Endothelial cell of umbilical vein (primary cell): Measurements from ENCODE around the gene KDM4B. TPM values are rescaled to one million over a fixed set of nuclear protein-coding genes. Genes with fewer than 3 reads are reported as not detected.

Experiments used
- BruUV-seq: library from RNA; stranded (reverse); fragments of 400-500 nt; replicated peaks from 2 replicates; lab custom pipeline; 2021; lab: Mats Ljungman, UMichigan
- CTCF ChIA-PET: fragments of 300-600, 350-600 bp; sonication (Branson Sonifier 250); formaldehyde crosslinking; loops from one replicate; lab custom pipeline; 2021; ENCODE audit warnings: antibody characterized with exemption, inconsistent platforms; lab: Charles Lee
- POLR2A ChIA-PET: fragments of 300-600, 350-600 bp; sonication (Branson Sonifier 250); formaldehyde crosslinking; loops from one replicate; lab custom pipeline; 2021; ENCODE audit warnings: antibody characterized with exemption, inconsistent platforms; lab: Charles Lee
- DNase-seq: peaks from one replicate; pipeline ENCODE4 v3.0.0-alpha.2; 2011; ENCODE audit warnings: low read depth, low spot score
- FAIRE-seq: peaks from 2 replicates; lab custom pipeline; 2011; peaks lifted over from hg19 to GRCh38; lab: Jason Lieb, UNC
- H2AFZ ChIP-seq: 2 replicates; pipeline ENCODE4 v1.6.0; 2012; ENCODE audit warnings: low read depth, low read length, control low read depth, inconsistent platforms
- H3K27ac ChIP-seq: 2 replicates; pipeline ENCODE4 v1.5.1; 2011; ENCODE audit warnings: low read depth, mild to moderate bottlenecking, control low read depth, low read length, moderate library complexity; ENCODE audit not compliant: insufficient read depth
- H3K27me3 ChIP-seq, 2 experiments: 2 replicates each; pipeline versions ENCODE4 v1.6.0 to v1.6.1; 2011; ENCODE audit warnings: low read length in 2 of 2, mixed read lengths in 1 of 2; ENCODE audit not compliant: control insufficient read depth in 2 of 2, insufficient read depth in 2 of 2
- H3K36me3 ChIP-seq, 2 experiments: 2 replicates in 1 of 2; 3 replicates in 1 of 2; pipeline ENCODE4 v1.5.1; 2011; ENCODE audit warnings: low read length in 2 of 2, mild to moderate bottlenecking in 1 of 2, moderate library complexity in 1 of 2; ENCODE audit not compliant: control insufficient read depth in 2 of 2, insufficient read depth in 2 of 2; ENCODE audit errors: extremely low read depth in 1 of 2
- H3K4me1 ChIP-seq: 3 replicates; pipeline ENCODE4 v1.5.1; 2011; ENCODE audit warnings: mild to moderate bottlenecking, low read length; ENCODE audit not compliant: control insufficient read depth, insufficient read depth; ENCODE audit errors: extremely low read depth
- H3K4me2 ChIP-seq: 2 replicates; pipeline ENCODE4 v1.6.1; 2011; ENCODE audit warnings: low read length, control low read depth, mixed read lengths; ENCODE audit not compliant: insufficient read depth
- H3K4me3 ChIP-seq, 3 experiments: fragments of 200-600 bp in 1 of 3; sonication (generic), shearing (Covaris generic) in 1 of 3; replicated peaks in 1 of 3; 2 replicates each; pipeline ENCODE4 v1.5.1; 2011 to 2016; ENCODE audit warnings: control low read depth in 3 of 3, low read length in 3 of 3, mild to moderate bottlenecking in 2 of 3, inconsistent platforms in 1 of 3, low read depth in 1 of 3, moderate library complexity in 1 of 3; ENCODE audit not compliant: insufficient read depth in 1 of 3
- H3K79me2 ChIP-seq: 2 replicates; pipeline ENCODE4 v1.6.0; 2012; ENCODE audit warnings: low read length, inconsistent platforms; ENCODE audit not compliant: control insufficient read depth, insufficient read depth
- H3K9ac ChIP-seq: replicated peaks from 2 replicates; pipeline ENCODE3; 2011; ENCODE audit warnings: low read length, control low read depth; ENCODE audit not compliant: insufficient read depth; ENCODE audit errors: extremely low read depth
- H3K9me1 ChIP-seq: replicated peaks from 3 replicates; pipeline ENCODE4 v1.6.0; 2011; ENCODE audit warnings: mild to moderate bottlenecking, low read length; ENCODE audit not compliant: control insufficient read depth, insufficient read depth; ENCODE audit errors: extremely low read depth
- H3K9me3 ChIP-seq: replicated peaks from 2 replicates; pipeline ENCODE4 v1.5.1; 2012; ENCODE audit warnings: low read length, inconsistent platforms; ENCODE audit not compliant: control insufficient read depth, insufficient read depth
- H4K20me1 ChIP-seq: replicated peaks from 2 replicates; pipeline ENCODE3; 2011; ENCODE audit warnings: mild to moderate bottlenecking, low read length; ENCODE audit not compliant: control insufficient read depth, insufficient read depth; ENCODE audit errors: extremely low read depth
- CTCF ChIP-seq, 2 donors: IDR thresholded peaks; 1 replicate in 1 of 2; 2 replicates in 1 of 2; pipeline ENCODE4 v1.5.1; 2011; ENCODE audit warnings: low read length in 2 of 2, mild to moderate bottlenecking in 2 of 2, moderate library complexity in 2 of 2, control low read depth in 1 of 2, inconsistent platforms in 1 of 2, low read depth in 1 of 2; ENCODE audit not compliant: insufficient read depth in 1 of 2; ENCODE audit errors: extremely low read depth in 1 of 2
- EZH2 ChIP-seq: IDR thresholded peaks from 2 replicates; pipeline ENCODE4 v1.6.1; 2012; ENCODE audit warnings: borderline replicate concordance, low read depth, mild to moderate bottlenecking, moderate library complexity, low read length, inconsistent platforms; ENCODE audit not compliant: severe bottlenecking
- FOS ChIP-seq: IDR thresholded peaks from 2 replicates; pipeline ENCODE4 v1.6.1; 2011; ENCODE audit warnings: mild to moderate bottlenecking, low read length, moderate library complexity, borderline replicate concordance; ENCODE audit not compliant: insufficient read depth
- GATA2 ChIP-seq: IDR thresholded peaks from 2 replicates; pipeline ENCODE4 v1.7.0; 2011; ENCODE audit warnings: low read depth, mild to moderate bottlenecking, moderate library complexity, mixed read lengths, low read length; ENCODE audit not compliant: insufficient read length, insufficient read depth
- JUN ChIP-seq: IDR thresholded peaks from 2 replicates; pipeline ENCODE4 v1.6.1; 2011; ENCODE audit warnings: borderline replicate concordance, low read depth; ENCODE audit not compliant: insufficient read length, insufficient read depth
- MYC ChIP-seq: IDR thresholded peaks from one replicate; pipeline ENCODE4 v1.6.1; 2011; ENCODE audit warnings: mild to moderate bottlenecking, low read depth, low read length
- POLR2A ChIP-seq: IDR thresholded peaks from 2 replicates; pipeline ENCODE4 v1.6.1; 2012; ENCODE audit warnings: low read depth, mild to moderate bottlenecking, control low read depth, low read length
- POLR2AphosphoS5 ChIP-seq: IDR thresholded peaks from 2 replicates; pipeline ENCODE4 v1.6.1; 2012; ENCODE audit warnings: low read depth, mild to moderate bottlenecking, control low read depth, low read length, moderate library complexity; ENCODE audit not compliant: insufficient read depth
- dilution Hi-C: fragments of 300-500 bp; cut with MboI; formaldehyde crosslinking; loops from one replicate; pipeline ENCODE4 v1.15.0; 2019; ENCODE audit warnings: low sequenced_read_pairs; ENCODE audit not compliant: extremely low pct_ligation_motif_present
- intact Hi-C: fragments of 100-400 bp; cut with micrococcal nuclease; formaldehyde crosslinking; loops from one replicate; pipeline ENCODE4 v1.10.0; 2022
- polyA plus RNA-seq, 4 experiments: library from polyadenylated mRNA; depleted of rRNA in 3 of 4; stranded (reverse) in 3 of 4; unstranded in 1 of 4; fragments of >200 nt; gene quantifications; 2 replicates each; pipeline versions ENCODE4 v1.2.1 to v1.2.3, GENCODE V29; 2011 to 2012; ENCODE audit warnings: missing spikeins in 1 of 4
- total RNA-seq: library from RNA; stranded (reverse); gene quantifications from 2 replicates; pipeline ENCODE4 v1.2.3, GENCODE V29; 2021
- TF ChIP-seq, protein P1 (sequence below): IDR thresholded peaks from 2 replicates; pipeline ENCODE4 v1.6.1; 2011; ENCODE audit not compliant: insufficient read depth, insufficient read length

Gene KDM4B
- total and polyA plus RNA-seq, 2 donors (not counting 3 experiments of a cell fraction or from before 2014, with no cell fraction given), result 12.4 to 37.2 TPM

DNA sequence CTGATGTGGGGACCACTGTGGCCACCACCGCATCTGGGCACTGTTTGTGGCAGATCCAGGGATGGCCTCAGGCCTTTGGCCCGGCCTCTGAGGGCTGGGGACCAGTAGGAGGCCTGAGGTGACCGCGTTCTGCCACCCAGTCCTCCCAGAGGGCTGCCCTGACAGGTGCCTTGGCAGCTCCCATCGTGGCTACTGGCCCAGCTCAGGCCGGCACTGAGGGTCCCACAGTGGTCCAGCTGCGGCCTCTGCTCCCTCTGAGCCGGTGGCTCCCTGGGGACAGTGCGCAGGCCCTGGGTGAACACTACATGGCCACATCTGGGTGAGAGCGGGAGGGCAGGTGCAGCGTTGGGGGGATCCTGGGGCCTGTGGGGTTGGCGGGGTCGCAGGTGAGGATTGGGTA, 61.9 kb downstream of the KDM4B start:
- TF ChIP-seq, protein P1, sequence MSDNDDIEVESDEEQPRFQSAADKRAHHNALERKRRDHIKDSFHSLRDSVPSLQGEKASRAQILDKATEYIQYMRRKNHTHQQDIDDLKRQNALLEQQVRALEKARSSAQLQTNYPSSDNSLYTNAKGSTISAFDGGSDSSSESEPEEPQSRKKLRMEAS, result no peak
- TF ChIP-seq MYC (no peak), POLR2A (no peak), FOS (no peak), GATA2 (no peak), EZH2 (no peak), POLR2AphosphoS5 (no peak), CTCF (IDR thresholded peaks at IDR 0.05; ENCODE audit: extremely low read depth in 1 of 2, insufficient read depth in 1 of 2, low read depth in 1 of 2, low read length in 2 of 2) (no peak), JUN (no peak)
- ChIA-PET CTCF (interaction anchor here (0.6 to 4.1 kb wide), 27 partner anchors 8 to 226 kb away, joined by 3 to 103 read pairs (median 7); partner anchors contain the start of genes KDM4B and PLIN3), POLR2A (no interaction called here)
- DNase-seq, result no peak
- Histone ChIP-seq H2AFZ (no peak overlapping the region), H3K4me3 (no peak overlapping the region), H3K27me3 (no peaks in the 10 kb centered on the region), H3K27ac (no peak overlapping the region), H4K20me1 (peaks cover 2% of the 10 kb centered on the region), H3K4me1 (no peaks in the 10 kb centered on the region), H3K79me2 (peaks cover 12% of the 10 kb centered on the region), H3K9me3 (no peaks in the 10 kb centered on the region), H3K4me2 (no peak overlapping the region), H3K9me1 (no peaks in the 10 kb centered on the region), H3K36me3 (peaks cover 0 to 8% of the 10 kb centered on the region in 2 experiments), H3K9ac (no peak overlapping the region)
- FAIRE-seq, result no peak
- dilution Hi-C loops (no loop called here), intact Hi-C loops (loop anchor here (1.0 to 2.0 kb wide), 4 partner anchors 30 to 222 kb away; no protein-coding TSS in a partner anchor)
- no TSS peak for BruUV-seq
